RCC 7860 (cell line): ENCODE data around the gene PHTF1.
"Not testable (repeated sequence)": the region's sequence is repeated elsewhere in the genome, so short reads cannot be mapped to it uniquely, and the experiment has no call there.

Experiments used
- DNase-seq: peaks from one replicate; pipeline ENCODE4 v3.0.0-alpha.2; 2015; ENCODE audit warnings: low spot score
- FAIRE-seq: peaks from 2 replicates; lab custom pipeline; 2012; peaks lifted over from hg19 to GRCh38; lab: Jason Lieb, UNC

PHTF1 gene

DNA sequence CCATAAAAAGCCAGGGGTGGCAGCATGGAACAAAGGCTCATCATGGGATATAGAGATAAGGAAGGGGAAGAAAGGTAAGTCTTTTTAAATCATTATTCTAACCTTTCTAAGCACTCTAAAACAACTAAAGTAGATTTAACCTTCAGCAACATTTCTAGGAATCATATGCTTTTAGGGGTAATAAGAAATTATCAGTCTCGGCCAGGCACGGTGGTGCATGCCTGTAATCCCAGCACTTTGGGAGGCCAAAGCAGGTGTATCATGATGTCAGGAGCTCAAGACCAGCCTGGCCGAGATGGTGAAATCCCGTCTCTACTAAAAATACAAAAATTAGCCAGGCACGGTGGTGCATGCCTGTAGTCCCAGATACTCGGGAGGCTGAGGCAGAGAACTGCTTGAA is 20.3 kb upstream of the PHTF1 start:
- FAIRE-seq (no peak), DNase-seq (no peak)

GRCh38 chr1:113777561-113777960 is 18.3 kb upstream of the PHTF1 start:
- no peak for FAIRE-seq
- no peak for DNase-seq

GRCh38 chr1:113770031-113770430 is 10.7 kb upstream of the PHTF1 start:
- DNase-seq (no peak), FAIRE-seq (no peak)

- FAIRE-seq (no peak), DNase-seq (no peak)
These were observed 10.3 kb upstream of the PHTF1 start for GRCh38 chr1:113769601-113769970.

- no peak for FAIRE-seq
- no peak for DNase-seq
These were observed 9.8 kb upstream of the PHTF1 start for GRCh38 chr1:113768916-113769600.

DNA sequence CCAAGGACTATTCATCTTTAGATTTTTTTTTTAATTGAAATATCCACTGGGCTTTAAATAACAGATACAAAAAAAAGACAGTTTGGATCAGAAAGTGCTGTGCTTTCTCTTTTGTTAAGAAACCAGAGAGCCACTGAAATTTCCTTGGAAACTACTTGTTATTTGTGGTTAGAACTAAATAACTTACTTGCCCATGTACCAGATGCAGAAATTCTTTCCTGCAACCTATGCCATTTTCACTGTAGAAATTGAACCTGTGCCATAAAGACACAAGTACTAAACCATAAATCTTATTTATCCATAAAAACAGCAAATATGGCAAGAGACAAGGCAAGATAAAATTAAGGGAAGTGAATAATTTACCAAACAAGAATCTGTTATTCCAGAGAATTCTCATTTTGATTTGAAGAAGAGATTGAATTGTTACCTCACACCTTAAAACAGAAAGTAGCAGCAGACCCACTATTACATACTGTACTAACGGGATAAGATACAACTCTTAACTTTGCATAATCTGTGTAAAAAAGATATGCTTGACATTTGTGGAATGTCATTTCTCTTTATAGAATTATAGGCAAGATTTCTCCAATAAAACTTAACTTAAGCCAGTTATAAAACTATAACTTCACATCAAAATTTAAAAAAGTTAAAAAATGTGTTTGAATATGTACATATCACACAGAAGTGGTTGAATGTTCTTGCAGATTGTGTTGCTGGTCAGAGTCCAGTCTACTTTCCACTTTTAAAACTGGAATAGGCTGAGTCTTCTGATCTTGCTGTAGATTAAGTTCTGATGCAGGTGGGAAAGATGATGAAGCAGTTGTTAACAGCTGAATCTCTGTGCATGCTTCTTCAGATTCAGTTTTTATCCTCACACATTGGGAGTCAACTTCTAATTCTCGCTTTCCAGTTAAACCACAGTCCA is 6.3 kb upstream of the PHTF1 start:
- DNase-seq (no peak), FAIRE-seq (no peak)

DNA sequence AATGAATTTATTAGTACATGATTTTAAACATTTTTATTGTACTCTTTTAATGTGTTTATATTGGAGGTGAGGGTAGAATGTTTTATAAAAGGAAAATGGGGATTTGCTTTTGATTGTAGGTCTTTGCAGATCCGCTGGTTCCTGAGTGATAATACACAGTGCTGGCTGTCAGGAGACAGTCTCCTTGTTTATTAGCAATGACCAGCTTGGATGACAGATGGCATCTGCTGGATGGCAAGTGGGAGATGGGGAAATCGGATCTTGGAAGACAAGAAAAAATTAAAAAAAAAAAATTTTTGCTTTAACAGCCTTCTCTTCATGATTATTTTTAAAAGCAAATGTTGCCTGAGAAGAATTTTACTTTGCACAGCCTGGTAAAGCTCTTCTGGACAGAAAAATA is 4.4 kb upstream of the PHTF1 start:
- FAIRE-seq (no peak), DNase-seq (no peak)

- FAIRE-seq = no peak
- no peak for DNase-seq
These were observed 2.7 kb upstream of the PHTF1 start for GRCh38 chr1:113761937-113762336.

GRCh38 chr1:113760102-113761080 is 1.1 kb upstream of the PHTF1 start:
- DNase-seq (no peak), FAIRE-seq (no peak)

- DNase-seq = no peak
- FAIRE-seq = no peak
These were observed 504 bp downstream of the PHTF1 start for GRCh38 chr1:113758631-113759332.

DNA sequence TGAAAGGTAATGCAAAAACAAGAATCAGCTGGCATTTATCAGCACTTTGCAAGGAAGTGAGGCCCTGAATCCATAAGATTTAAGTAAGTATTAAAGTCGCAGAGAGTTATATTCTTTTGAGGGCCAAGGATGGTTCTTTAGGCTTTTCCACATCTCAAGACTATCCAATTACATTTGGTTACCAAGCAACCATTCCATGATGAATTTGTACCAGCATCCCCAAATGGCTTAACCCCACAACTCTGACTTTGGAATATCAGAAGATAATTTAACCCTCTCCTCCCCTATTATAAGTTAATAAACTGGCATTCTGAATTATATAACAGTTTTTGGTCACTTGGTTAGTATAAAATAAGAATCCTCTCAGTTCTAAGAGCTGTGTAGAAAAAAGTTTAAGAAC is 2.8 kb downstream of the PHTF1 start:
- FAIRE-seq = no peak
- no peak for DNase-seq

DNA sequence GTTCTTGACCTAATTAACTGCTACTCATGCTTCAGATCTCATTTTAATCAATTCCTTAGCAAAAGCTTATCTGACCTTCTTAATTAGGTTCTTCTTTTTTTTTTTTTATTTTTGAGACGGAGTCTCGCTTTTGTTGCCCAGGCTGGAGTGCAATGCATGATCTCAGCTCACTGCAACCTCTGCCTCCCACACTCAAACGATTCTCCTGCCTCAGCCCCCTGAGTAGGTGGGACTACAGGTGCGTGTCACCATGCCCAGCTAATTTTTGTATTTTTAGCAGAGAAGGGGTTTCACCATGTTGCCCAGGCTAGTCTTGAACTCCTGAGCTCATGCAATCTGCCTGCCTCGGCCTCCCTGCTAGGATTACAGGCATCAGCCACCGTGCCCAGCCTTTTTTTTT is 6.0 kb downstream of the PHTF1 start:
- not testable (repeated sequence) for FAIRE-seq, DNase-seq

DNA sequence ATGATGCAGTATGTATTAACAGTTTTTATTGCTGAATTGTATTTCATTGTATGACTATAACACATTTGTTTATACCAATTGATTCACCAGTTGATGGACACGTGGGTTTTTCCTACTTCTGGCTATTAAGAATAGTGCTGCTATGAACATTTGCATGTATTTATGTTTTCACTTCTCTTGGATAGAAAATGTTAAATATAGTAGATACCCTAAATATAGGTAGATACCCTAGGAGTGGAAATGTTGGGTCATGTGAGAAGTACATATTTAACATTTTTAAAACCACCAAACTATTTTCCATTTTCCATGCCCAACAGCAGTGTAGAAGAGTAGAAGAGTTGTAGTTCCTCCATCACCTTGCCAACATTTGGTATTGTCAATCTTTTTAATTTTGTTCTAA is 7.8 kb downstream of the PHTF1 start:
- DNase-seq = no peak

DNA sequence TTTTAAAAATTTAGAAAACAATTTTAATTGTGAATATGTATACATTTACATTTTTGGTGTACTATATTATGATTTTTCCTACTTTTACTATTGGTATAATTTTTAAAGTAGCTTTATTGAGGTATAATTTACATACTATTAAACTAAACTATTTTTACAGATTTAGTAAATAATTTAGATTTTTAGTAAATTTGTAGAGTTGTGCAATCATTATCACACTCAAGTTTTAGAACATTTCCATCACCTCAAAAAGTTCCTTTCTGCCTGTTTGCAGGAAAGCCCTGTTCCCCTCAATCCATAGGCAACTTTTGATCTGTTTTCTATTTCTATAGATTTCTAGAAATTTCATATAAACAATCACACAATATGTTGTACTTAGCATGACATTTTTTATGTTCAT is 8.2 kb downstream of the PHTF1 start:
- DNase-seq (no peak), FAIRE-seq (no peak)

More for the DNA sequence above, 7.8 kb downstream of the PHTF1 start:
- FAIRE-seq = no peak

GRCh38 chr1:113749402-113749801 is 9.9 kb downstream of the PHTF1 start:
- FAIRE-seq (no peak), DNase-seq (no peak)

DNA sequence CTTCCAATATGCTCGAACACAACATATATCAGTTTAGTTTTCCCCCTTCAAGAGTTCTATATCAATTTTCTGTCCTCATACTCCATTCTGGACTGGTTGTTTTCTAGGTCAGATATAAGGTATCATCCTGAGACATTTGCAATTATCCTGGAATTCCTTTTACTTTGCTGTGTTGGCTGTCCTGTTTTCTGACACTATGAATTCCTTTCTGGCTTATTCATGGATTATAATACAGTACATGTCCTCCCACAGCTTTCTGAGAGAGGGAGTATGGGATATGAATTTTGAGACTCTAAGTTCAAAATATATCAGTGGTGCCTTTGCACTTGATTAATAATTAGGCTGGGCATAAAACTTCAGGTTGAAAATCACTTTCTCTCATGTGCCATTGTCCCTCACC is 11.9 kb downstream of the PHTF1 start:
- DNase-seq = peak; percentile 42

DNA sequence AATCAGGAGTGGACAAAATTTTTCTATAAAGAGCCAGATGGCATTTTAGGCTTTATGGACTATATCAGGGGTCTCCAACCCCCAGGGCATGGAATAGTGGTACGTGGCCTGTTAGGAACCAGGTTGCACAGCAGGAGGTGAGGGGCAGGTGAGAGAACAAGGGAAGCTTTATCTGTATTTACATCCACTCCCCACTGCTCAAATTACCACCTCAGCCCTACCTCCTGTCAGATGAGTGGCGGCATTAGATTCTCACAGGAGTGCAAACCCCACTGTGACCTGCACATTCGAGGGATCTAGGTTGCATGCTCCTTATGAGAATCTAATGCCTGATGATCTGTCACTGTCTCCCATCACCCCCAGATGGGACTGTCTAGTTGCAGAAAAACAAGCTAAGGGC is 13.9 kb downstream of the PHTF1 start:
- DNase-seq = no peak
- FAIRE-seq = no peak

More for the DNA sequence above, 11.9 kb downstream of the PHTF1 start:
- no peak for FAIRE-seq

DNA sequence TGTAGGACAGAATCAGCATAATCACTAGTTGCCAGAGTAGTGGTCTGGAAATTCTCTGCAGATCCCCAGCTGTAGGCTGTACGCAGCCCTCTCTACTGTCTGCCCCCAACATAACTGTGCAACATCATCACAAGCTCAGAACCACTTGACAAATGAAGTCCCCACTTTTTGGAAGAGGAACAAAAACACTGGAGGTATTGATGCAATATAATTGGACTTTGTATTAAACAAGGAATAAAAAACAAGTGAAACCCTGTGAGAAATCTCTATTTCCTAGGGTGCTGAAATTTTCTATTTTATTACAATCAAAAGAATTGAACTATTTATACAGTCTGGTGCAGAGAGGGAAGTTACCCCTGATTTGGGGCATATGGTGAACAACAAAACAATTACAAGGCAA is 15.2 kb downstream of the PHTF1 start:
- DNase-seq (no peak), FAIRE-seq (no peak)

DNA sequence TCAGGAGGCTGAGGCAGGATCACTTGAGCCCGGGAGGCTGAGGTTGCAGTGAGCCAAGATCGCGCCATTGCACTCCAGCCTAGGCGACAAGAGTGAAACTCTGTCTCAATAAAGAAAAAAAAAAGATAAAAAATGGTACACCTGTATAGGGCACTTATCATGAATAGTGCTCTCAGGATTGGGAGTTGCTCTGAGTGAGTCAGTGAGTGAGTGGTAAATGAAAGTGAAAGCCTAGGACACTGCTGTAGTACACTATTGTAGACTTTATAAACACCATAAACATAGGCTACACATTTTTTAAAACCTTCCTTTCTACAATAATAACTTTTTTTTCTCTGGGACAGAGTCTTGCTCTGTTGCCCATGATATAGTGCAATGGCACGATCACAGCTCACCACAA is 16.8 kb downstream of the PHTF1 start:
- FAIRE-seq = no peak

GRCh38 chr1:113734357-113735055 is 24.8 kb downstream of the PHTF1 start:
- DNase-seq (no peak), FAIRE-seq (no peak)

More for the DNA sequence above, 16.8 kb downstream of the PHTF1 start:
- no peak for DNase-seq
